ENCODE results near the gene MLPH. TPM values are rescaled to one million over a fixed set of nuclear protein-coding genes. Genes with fewer than 3 reads are reported as not detected.

The MLPH gene
- total RNA-seq, 2 experiments from 2014 or later = not detected

GRCh38 chr2:237485304-237485703 lies 1.7 kb upstream of the MLPH start:
- no peak overlapping the region for H3K4me3 Mint-ChIP-seq
- CTCF ChIA-PET = interaction anchor here (1.2 to 1.8 kb wide), 2 partner anchors 10 to 64 kb away, joined by 3 to 8 read pairs; no protein-coding TSS in a partner anchor
- DNase-seq = no peak
- TF ChIP-seq CTCF (IDR thresholded peaks at IDR 0.05) = no peak
- H3K27ac Mint-ChIP-seq = no peak overlapping the region
- ATAC-seq = no peak
- intact Hi-C loops (cut with micrococcal nuclease) = no loop called here
- H3K27me3 Mint-ChIP-seq = peaks cover 46% of the 10 kb centered on the region
- no peaks in the 10 kb centered on the region for H3K4me1 Mint-ChIP-seq (ENCODE audit: low read depth)
- peaks cover under 1% of the 10 kb centered on the region for H3K9me3 Mint-ChIP-seq
- POLR2A ChIA-PET = no interaction called here
- H3K36me3 Mint-ChIP-seq (ENCODE audit: low read depth) = no peaks in the 10 kb centered on the region

- peaks cover 6% of the 10 kb centered on the region for H3K9me3 Mint-ChIP-seq
- intact Hi-C loops (cut with micrococcal nuclease) = no loop called here
- no peaks in the 10 kb centered on the region for H3K4me1 Mint-ChIP-seq (ENCODE audit: low read depth)
- no peaks in the 10 kb centered on the region for H3K36me3 Mint-ChIP-seq (ENCODE audit: low read depth)
- DNase-seq (no peak), ATAC-seq (no peak)
- no peak overlapping the region for H3K27ac Mint-ChIP-seq
- CTCF ChIA-PET = interaction anchor here (1.2 kb wide), 1 partner anchor 65 kb away, joined by 3 read pairs; no protein-coding TSS in a partner anchor
- POLR2A ChIA-PET = no interaction called here
- TF ChIP-seq CTCF (IDR thresholded peaks at IDR 0.05) = no peak
- H3K27me3 Mint-ChIP-seq = peaks cover 43% of the 10 kb centered on the region
- H3K4me3 Mint-ChIP-seq = no peak overlapping the region
Observed at GRCh38 chr2:237485844-237486243, 1.2 kb upstream of the MLPH start.

GRCh38 chr2:237486334-237486818 lies 675 bp upstream of the MLPH start:
- H3K9me3 Mint-ChIP-seq = peaks cover 11% of the 10 kb centered on the region
- no peaks in the 10 kb centered on the region for H3K4me1 Mint-ChIP-seq (ENCODE audit: low read depth)
- CTCF ChIA-PET = interaction anchor here (1.2 kb wide), 1 partner anchor 66 kb away, joined by 3 read pairs; no protein-coding TSS in a partner anchor
- DNase-seq = no peak
- H3K27me3 Mint-ChIP-seq = peaks cover 40% of the 10 kb centered on the region
- H3K27ac Mint-ChIP-seq = no peak overlapping the region
- intact Hi-C loops (cut with micrococcal nuclease) = no loop called here
- no peak overlapping the region for H3K4me3 Mint-ChIP-seq
- H3K36me3 Mint-ChIP-seq (ENCODE audit: low read depth) = no peaks in the 10 kb centered on the region
- no peak for TF ChIP-seq CTCF (IDR thresholded peaks at IDR 0.05)
- POLR2A ChIA-PET = no interaction called here
- ATAC-seq = no peak

- intact Hi-C loops (cut with micrococcal nuclease) = no loop called here
Observed at GRCh38 chr2:237487496-237487895, 445 bp downstream of the MLPH start.

More at GRCh38 chr2:237487496-237487895, 445 bp downstream of the MLPH start:
- H3K27me3 Mint-ChIP-seq = peaks cover 43% of the 10 kb centered on the region
- peaks cover 20% of the 10 kb centered on the region for H3K9me3 Mint-ChIP-seq
- H3K27ac Mint-ChIP-seq = no peak overlapping the region
- no peak overlapping the region for H3K4me3 Mint-ChIP-seq
- ChIA-PET CTCF (interaction anchor here (0.8 to 1.8 kb wide), 2 partner anchors 12 to 66 kb away, joined by 3 to 5 read pairs; no protein-coding TSS in a partner anchor), POLR2A (no interaction called here)
- H3K36me3 Mint-ChIP-seq (ENCODE audit: low read depth) = peaks cover 5% of the 10 kb centered on the region
- DNase-seq (no peak), ATAC-seq (no peak)
- H3K4me1 Mint-ChIP-seq (ENCODE audit: low read depth) = no peaks in the 10 kb centered on the region
- TF ChIP-seq CTCF (IDR thresholded peaks at IDR 0.05) = no peak

All from activated CD8-positive, alpha-beta T cell treated with anti-CD3 and anti-CD28 coated beads for 36 hours (primary cell).